Fibroblast of skin of back (primary cell): ENCODE measurements around the gene MAP3K14. TPM values are rescaled to one million over a fixed set of nuclear protein-coding genes. Genes with fewer than 3 reads are reported as not detected.
A peak's percentile ranks its signal among the peaks of the same experiment; 100 is the strongest.
"Not testable (repeated sequence)": the region's sequence is repeated elsewhere in the genome, so short reads cannot be mapped to it uniquely, and the experiment has no call there.

Source experiments
- DNase-seq: peaks from one replicate; pipeline ENCODE4 v3.0.0-alpha.2; 2013
- polyA plus RNA-seq, 2 experiments: library from polyadenylated mRNA; unstranded; fragments of 120-200 nt; gene quantifications; one replicate each; pipeline ENCODE4 v1.2.1, GENCODE V29; 2013; ENCODE audit not compliant: insufficient read length in 2 of 2

MAP3K14 gene
- 5.8 TPM for polyA plus RNA-seq (2013, experiment 1 of 2; ENCODE audit: insufficient read length)
- 2.7 TPM for polyA plus RNA-seq (2013, experiment 2 of 2; ENCODE audit: insufficient read length)

DNA sequence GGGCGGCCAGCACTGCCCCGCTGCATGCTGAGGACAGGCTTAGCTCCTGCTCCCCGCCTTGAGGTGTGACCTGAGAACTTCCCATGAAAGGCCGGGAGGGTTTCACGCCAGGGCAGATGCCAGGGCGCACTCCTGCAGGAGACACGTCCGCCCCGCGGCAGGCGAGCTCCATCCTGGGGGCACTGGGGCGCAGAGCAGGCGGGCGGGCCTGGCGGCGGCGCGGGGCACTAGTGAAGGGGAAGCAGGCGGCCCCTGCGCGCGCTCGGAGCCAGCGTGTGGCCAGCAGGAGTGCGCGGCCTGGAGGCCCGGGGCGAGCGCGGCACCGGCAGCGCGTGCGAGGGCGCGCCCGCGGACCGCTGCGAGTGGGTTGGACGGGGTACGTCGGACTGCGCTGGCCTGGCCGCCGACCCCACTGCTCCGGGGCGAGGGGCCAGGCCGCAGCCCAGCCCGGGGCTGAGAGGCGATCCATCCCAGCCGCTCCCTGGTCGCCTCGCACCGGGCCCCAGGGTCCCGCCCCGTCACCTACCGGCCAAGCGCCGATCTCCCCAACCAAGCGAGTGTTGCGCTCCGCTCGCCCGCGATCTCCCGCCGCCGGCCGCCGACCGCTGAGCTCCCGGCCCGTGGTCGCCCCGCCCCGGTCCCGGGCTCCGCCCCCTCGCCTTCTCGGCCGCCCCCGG lies at the start of gene MAP3K14:
Gene MAP3K14 (minus strand): TSS at position 587 of the 677 bp plus-strand sequence. CDS start 26,275 bp downstream, outside the sequence.
- peak; percentile 73 for DNase-seq

DNA sequence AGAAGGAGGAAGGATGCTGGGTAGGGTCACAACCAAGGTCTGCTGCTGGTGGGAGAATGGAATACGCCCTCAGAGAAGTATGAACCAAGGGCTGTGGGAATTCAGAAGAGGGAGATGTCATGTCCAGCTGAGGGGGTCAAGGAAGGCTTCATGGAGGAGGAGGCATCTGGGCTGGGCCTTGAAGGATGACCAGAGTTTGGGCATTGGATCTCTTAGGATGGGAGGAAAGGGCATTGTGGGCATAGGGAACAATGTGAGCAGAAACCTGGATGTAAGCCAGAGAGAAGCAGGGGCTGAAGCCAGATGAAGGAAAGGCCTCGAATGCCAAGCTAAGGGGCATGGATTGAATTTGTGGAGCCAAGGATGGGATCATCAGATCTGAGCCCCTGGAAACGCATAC lies 49.2 kb upstream of the MAP3K14 start:
- no peak for DNase-seq

DNA sequence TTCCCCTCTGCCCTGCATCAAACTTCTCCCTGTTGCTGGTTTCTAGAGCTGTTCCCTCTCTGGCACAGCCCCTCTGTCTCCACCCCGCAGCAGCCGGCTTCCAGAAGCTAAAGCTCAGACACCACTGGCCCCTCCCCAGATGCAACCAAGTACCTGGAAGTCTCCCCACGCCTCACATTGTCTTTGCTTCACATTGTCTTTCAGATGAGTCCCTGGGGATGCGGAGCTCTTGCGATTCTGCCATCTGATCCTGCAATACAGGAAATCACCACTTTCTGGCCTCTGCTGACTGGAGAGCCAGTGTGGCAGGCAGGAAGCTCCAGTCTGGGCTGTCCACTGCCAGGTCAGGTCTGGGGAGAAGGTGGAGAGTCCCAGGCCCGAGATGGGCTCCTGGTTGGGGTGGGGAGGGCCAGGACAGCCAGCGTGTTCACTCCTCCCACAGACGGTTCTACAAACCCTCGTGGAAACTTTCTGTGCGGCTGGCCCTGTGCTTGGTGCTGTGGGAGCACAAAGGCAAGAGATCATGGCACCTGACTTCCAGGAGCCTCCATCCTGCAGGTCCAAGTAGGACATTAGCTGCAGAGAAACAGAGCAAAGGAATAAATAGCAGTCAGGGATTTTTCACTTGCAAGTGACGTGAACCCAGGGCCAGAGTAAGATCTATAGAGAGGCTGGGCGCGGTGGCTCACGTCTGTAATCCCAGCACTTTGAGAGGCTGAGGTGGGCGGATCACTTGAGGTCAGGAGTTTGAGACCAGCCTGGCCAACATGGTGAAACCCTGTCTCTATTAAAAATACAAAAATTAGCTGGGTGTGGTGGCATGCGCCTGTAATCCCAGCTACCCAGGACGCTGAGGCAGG lies 47.9 kb upstream of the MAP3K14 start:
- peak; percentile 39 for DNase-seq

DNA sequence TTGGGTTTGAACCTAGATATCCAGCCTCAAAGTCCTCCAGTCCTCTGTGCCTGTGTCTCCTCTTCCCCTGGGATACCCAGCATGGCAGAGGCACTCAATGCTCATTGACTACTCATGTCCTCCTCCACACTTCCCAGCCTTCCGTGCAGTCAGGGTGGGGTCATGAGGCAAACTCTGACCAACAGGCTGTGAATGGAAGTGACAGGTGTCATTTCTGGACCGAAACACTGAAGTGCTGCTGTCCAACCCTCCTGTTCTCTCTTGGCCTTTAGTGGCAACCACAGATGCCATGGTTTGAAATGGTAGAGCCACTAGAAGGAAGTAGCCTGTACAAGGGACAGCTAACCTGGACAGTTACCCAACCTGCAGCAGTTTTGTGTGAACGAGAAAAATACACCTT lies 46.7 kb upstream of the MAP3K14 start:
- no peak for DNase-seq

DNA sequence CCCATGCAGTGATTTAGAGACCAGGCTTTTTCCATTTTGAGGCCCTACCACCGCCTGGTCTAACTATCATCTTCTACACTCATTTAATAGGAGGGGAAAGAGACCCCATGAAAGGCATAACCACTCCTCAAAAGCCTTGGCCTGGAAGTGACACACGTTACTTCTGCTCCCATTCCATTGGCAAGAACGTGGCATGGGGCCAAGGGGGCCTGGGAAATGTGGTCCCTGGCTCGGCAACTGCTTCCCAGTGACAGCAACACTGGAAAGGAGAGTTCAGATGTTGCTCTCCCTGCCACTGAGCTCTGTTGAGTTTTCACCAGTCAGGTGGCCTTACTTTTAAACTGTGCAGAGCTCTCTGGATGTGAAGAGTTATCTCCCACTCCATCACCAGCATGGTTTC lies 45.2 kb upstream of the MAP3K14 start:
- no peak for DNase-seq

DNA sequence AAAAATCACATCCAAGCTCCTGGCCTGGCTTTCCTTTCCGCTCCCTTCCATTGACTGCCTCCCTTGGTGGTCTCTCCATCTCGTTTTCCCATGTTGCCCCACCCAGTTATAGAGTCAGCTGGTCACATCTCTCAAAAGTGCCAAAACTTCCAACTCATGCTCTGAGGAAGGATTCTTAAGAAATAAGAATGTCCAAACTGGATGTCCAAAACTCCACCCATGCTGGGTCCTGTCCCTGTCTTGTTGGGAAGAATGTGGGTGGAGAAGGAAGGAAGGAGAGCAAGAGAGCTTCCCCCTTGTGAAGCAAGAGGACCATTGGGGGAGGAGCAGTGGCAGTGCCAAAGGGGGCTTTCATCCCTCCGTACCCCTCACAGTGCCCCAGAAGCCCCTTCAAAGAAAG lies 44.6 kb upstream of the MAP3K14 start:
- no peak for DNase-seq

DNA sequence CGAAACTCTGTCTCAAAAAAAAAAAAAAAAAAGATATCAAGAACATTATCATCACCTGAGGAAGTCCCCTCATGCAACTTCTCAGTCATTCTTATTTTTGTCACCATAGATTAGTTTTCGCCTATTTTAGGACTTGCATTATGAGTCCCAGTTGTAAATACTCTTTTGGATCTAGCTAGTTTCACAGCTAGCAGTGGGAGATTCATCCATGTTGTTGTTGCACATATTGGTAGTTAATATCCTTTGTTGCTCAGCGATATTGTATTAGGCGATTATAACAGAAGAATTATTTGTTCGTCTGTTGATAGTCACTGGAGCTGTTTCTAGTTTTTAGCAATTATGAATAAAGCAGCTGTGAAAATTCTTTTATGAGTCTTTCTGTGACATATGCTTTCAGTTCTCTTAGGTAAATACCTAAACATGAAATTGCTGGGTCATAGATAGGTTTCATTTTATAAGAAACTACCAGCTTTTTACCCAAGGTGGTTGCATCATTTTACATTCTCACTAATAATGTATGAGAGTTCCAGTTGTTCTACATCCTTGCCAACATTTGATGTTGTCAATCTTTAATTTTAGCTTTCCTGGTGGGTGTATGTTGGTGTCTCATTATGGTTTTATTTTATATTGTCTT lies 40.7 kb upstream of the MAP3K14 start:
- no peak for DNase-seq

DNA sequence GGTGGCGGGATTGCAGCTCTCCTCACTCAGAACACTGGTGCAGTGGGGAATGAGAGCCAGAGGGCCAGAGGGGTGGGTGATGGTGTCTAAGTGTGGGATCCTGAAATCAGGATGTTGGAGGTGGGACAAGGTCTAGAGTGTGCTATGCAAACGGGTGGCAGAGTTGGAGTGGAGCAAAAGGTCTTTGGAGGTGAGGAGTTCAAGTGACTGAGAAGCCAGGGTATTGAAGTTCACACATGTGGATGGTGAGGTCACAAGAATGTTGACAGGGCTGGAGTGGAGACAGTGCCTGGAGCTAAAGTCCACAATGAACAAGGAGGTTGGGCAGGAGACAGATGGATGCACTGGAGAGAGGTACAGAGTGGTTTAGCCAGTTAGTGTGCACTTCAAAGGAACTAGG lies 38.3 kb upstream of the MAP3K14 start:
- DNase-seq, result no peak

DNA sequence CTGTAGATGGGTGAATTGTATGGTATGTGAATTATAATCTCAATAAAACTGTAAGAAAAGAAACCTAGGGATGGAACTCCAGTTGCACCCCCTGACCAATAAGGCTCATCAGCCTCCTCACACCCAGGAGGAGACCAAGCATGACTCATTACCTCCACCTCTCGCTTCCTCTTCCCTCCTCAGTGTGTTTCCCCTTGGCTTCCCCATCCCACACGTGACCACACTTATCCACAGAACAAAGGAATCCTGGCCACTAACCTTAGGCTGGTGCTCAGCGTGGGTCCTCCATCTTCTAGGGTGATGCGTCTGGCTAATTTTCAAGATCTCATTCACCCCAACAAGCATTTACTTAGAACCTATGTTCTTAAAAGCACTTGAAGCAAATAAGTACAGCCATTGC lies 36.2 kb upstream of the MAP3K14 start:
- no peak for DNase-seq

DNA sequence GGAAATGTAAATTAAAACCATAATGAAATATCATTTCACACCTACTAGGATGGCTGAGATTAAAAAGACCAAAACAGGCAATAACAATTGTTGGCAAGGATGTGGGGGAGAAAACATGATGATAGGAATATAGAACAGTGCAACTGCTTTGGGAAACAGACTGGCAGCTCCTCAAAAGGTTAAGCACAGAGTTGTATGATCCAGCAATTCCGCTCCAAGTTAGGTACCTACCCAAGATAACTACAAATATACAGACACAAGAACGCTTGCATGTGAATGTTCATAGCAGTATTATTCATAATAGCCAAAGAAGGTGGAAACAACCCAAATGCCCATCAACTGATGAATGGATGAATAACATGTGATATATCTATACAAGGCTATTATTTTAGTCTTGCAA lies 35.0 kb upstream of the MAP3K14 start:
- DNase-seq, result no peak

DNA sequence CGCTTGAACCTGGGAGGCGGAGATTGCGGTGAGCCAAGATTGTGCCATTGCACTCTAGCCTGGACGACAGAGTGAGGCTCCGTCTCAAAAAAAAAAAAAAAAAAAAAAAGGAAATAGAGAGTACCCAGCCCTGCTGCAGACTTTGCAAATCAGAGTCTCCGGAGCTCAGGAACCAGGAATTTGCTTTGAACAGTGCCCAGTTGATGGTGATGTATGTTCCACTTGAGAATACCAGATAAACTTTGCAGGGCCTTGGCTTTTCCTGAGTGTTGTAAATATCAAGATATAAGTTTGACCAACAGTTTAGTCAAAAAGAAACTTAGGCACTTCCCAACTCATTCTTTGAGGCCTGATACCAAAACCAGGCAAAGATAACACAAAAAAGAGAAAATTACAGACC lies 30.6 kb upstream of the MAP3K14 start:
- no peak for DNase-seq

DNA sequence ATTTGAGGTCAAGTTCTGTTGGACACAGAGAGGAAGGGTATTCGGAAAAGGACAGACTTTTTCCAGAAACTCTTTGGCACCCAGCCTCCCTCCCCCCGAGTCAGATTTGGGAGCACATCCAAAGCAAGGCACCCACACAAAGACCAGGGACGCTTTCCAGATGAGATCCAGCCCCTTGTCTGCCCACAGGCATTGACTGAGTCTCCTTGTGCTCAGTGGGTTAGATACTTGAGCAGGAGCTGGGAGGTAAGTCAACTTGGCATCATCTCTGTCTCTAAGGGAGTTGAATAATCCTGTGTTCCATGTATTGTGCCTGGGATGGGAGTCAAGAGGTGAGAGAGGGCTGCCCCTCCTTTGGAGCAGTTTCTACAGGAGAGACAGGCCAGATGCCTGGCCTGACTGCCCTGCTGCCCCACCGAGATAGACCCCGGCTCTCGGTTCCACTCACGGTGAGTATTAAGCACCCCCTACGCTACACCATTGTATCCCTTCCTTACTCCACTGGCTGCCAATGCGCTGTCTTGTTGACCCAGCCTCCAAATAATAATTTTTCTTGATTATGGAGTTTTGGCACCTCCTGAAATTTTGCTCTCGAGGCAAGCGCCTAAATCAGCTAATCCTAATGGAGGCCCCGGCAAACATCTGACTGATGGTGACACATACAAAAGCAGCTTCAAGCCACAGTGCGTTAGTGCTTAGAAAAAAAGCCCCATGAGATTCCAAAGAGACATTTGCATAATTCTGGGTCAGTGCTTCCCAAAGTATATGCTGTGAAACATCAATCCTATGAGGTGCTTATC lies 29.6 kb upstream of the MAP3K14 start:
- DNase-seq, result no peak

DNA sequence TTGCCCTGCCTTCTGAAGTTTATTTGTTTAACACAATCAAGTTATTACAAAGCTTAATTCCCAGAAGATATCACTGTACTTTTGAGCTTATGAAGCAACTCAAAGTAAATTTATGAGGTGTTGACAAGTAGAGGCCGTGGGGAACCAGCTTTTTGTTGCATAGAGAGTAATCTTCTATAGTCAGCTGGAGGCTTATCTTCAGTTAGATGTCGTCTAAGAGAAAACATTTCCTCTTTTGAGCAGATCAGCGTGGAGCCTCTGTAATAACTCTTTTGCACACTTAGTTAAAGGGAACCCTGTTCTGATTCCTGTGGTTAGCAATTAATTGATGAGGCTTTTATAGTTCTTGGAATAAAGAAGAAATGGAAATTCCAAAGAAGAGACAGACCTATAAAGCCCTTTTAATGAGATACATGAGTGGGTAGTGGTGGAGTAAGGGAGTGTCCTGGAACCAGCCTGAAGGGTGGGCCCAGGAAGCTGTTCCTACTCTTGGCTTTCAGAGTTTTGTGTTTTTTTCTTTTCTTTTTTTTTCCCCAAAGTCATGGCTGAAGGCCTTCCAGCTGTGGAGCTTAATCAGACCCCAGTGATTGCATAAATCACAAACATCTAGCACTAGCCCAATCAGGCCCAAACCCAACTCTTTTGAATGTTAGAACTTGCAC lies 28.9 kb upstream of the MAP3K14 start:
- DNase-seq, result peak; percentile 63

DNA sequence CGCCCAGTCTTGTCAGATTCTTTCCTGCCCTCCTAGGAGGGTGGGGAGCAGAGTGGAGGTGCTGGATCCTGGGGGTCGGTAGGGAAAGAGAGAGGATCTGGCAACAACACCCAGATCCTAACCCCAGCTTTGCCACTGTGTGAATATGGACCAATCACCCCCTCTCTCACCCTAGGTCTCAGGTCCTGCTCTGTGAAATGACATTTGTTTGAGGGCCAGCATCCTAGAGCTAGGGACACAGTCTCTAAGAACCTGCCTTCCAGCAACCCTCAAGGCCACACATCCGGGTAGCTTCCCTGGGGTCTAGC lies 28.4 kb upstream of the MAP3K14 start:
- DNase-seq, result no peak

DNA sequence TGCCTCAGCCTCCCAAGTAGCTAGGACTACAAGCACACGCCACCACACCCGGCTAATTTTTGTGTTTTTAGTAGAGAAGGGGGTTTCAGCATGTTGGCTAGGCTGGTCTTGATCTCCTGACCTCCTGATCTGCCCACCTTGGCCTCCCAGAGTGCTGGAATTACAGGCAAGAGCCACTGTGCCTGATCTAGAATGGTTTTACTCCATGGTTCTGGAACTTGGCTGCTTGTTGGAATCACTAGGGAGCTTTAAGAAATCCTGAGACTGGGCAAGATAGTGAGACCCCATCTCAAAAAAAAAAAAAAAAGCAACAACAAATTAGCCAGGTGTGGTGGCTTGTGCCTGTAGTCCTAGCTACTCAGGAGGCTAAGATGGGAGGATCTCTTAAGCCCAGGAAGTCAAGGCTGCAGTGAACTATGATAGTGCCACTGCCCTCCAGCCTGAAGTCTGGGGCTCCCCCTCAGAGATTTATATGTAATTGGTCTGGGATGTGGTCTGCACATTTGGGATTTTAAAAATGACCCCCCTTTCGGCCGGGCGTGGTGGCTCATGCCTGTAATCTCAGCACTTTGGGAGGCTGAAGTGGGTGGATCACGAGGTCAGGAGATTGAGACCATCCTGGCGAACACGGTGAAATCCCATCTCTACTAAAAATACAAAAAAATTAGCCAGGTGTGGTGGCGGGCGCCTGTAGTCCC lies 27.3 kb upstream of the MAP3K14 start:
- DNase-seq, result not testable (repeated sequence)

DNA sequence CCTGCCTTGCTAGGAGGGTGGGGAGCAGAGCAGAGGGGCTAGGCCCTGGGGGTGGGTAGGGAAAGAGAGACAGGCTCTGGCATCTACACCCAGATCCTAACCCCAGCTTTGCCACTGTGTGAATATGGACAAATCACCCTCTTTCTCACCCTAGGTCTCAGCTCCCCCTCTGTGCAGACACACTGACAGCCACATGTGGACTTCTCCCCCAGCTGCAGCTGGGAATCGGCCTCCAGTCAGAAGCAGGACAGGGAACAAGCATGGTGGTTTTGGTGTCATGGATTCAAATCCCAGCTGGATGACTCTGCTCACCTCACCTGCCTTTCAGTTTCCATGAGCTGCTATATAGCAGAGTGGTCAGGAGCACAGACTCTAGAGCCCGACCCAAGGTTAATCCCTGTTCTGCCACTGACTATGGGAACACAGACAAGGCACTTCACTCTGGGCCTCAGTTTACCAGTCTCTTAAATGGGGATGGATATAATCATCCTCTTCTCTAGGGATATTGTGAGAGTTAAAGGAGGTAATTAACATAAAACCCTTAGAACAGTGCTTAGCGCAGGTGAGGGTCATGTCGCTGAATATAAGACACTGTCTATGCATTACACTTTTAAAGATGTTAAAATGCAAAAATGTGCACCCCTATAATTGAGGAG lies 26.2 kb upstream of the MAP3K14 start:
- DNase-seq, result no peak

DNA sequence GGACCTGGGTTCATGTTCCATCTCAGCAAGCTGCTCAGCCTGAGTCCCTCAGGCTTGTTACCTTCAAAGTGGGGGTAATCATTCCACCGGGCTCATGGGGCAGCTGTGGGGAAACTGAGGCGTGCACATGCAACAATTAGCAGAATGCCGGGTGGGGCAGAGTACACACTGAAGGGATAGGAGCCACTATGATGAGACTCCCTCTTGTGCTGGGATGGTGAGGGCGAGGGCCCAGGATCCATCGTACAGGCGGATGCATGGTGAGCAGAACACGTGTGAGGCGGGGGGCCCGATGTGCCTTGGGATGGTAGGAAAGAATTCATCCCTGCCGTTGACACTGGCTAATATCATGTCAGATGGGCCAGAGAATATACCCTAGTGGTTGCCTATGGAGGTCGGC lies 25.5 kb upstream of the MAP3K14 start:
- DNase-seq, result no peak

DNA sequence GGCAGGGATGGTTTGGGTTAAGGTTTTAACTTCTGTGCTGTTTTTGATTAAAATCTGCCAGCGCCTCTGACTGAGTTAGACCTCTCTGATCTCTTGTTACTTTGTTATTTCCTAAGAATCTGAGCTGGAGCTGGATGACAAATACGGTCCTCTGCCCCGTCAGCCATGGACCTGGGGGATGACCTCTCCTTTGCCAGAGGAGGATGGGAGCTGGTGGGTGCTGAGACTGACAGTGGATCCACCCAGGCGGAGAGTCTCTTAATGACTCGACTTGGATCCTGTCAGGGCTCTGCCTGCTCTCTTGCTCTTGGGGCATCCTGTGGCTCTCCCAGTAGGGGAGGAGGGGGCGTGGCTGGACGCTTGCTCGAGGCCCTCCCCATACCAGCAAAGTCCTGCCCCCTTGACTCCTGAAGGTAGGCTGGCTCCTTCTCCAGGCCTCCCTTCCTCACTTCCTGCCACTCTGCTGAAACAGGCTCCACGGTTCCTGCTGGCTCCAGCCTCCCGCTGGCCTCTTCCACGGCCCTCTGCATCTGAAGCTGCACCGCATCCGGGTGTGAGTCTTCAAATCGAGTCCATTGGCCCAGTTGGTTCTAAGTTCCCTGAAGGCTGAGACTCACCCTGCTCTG lies 24.8 kb upstream of the MAP3K14 start:
- peak; percentile 90 for DNase-seq

DNA sequence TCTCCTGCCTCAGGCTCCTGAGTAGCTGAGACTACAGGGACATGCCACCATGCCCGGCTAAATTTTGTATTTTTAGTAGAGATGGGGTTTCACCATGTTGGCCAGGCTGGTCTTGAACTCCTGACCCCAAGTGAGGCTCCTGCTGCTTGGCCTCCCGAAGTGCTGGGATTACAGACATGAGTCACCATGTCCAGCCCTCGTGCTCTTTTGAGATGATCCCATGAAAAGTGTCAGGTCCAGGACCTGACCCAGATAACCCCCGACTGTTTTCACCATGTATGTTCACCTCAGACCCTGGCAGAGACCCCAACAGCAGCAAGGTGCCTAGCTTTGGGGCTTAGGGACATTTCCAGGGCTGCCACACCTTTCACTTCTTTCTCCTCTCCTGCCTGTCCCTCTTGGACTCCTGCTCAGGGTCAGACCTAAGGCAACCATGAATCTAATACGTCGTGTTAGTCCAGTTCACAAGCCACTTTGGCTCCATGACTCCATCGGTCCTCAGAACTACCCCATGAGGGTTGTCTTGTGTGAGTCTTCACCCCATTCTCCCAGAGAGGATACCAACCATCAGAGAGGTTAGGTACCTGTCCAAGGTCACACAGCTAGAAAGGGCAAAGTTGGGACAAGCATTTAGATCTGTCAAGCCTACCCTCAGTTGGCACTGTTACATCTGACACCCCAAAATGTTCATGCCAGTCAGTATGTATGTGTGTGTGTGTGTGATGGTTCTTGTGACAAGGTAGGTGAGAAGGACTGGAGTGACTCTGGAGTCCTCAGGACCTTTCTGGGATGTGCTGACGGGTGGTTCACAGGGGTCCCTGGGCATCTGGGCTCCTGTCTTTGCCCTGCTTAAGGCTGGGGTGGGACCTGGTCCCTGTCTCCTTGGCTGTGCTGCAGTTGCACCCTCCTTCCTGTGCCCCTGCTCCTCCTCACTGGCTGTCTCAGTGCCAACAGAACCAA lies 23.1 kb upstream of the MAP3K14 start:
- no peak for DNase-seq
